Measurements from ENCODE around the gene THSD4.

The THSD4 gene

GRCh38 chr15:71612397-71612722, 497.1 kb downstream of the THSD4 start:
- DNase-seq (ENCODE audit: low read depth in 2 of 2) = no peak

DNA sequence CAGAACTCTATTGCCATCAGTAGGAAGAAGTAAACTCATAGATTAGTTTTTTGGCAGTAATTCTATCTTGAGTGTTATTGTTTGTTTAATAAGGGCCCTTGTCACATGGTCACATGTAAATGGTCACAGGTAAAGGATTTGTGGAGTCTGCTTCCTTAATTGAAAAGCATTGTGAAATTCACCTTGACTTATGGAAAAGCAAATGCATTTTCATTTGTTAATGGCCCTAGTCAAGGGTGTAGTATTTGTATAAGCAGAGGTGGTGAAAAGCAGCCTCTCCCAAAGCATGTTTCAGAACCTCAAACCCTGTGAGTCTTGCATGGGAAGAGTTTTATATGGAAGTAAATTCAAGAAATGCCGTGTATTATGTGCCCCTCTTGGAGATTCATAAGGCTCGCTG, 497.6 kb downstream of the THSD4 start:
- DNase-seq (ENCODE audit: low read depth in 2 of 2) = no peak

GRCh38 chr15:71623111-71623510, 507.8 kb downstream of the THSD4 start:
- no peak for DNase-seq (ENCODE audit: low read depth in 2 of 2)

DNA sequence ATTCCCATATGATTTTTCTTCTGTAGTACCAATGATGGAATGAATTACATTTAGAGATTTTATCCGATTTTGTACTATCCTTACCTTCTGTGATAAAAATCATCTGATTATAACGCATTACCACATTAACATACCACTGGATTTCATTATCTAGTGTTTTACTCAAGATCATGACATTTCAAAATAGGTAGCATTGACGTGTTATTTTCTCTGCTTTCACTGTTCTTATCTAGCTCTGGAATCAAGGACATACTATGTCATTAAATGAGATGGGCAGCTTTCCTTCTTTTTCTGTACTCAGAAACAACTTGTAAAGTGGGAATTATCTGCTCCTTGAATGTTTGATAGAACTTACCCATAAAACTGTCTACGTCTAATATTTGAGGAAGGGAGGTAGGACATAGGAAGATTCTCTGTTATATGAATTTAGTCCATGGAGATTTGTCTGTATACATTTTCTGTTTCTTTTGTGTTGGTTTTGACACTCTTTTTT, 511.4 kb downstream of the THSD4 start:
- no peak for DNase-seq (ENCODE audit: low read depth in 2 of 2)

- no peak for DNase-seq (ENCODE audit: low read depth in 2 of 2)
Measured at GRCh38 chr15:71627188-71627587, 511.9 kb downstream of the THSD4 start.

GRCh38 chr15:71627604-71628003, 512.3 kb downstream of the THSD4 start:
- DNase-seq (ENCODE audit: low read depth in 2 of 2) = no peak

DNA sequence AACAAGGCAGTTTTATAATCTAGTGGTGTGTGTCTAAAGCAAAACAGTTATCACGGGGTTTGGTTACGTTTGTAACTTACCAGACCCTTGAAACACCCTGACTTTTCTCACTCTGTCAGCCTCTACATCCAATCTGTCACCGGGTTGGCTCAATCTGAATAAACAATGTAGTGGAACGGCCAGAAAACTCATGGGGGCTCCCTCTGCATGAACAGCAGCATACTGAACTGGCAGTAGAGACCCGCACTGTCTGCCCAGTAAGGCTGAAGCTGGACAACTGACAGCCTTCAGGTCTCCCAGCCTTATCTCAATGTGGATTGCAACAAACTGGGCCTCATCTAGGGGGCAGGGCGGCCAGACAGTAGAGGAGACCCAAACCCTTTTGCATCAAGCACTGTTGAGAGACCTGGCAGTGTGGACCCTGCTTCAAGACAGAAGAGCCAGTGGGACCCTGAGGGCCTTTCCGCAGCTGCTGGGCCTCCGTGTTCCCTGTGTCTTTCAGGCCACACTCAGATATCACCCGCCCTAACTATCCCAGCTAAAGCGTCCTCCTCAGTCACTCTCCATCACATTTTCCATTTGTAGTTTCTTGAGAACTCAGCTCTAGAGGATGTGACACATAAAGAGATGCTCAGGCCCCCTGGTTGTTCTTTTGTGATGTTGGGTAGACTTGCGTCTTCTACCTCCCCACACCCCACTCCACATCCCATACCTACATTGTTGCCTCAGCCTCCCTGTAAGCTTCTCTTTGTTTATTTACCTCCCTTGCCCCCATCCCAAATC, 513.9 kb downstream of the THSD4 start:
- DNase-seq (ENCODE audit: low read depth in 2 of 2) = no peak

DNA sequence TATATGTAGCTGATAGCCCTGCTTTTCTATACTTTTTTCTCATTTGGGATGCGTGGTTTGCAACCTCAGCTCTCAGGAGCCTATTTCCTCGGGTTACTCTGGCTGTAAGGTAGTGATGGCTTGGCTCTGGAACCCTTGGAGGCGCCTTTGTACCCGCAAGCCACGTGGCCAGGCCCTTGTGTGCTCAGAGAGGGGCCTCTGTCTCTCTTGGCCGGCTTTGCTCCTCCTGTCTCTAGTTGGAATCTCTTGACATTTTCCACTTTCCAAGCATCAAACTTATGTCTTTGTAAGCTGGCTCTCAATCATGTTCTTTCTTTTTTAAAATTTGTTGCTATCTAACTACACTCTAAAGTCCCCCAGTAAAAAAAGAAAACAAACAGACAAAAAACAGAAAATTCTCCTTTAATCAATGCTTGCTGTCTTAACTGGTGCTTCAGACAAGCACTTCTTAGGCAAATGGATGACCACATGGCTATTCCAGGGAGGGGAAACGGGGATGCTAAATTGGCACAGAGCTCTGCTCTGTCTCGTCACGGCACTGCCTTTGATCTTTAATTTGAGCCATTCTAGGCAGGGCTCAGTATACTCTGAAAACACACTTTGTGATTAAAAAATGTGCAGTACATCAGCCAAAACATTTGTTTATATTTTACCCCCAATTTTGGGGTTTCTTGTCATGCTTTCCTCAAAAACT, 514.7 kb downstream of the THSD4 start:
- no peak for DNase-seq (ENCODE audit: low read depth in 2 of 2)

- no peak for DNase-seq (ENCODE audit: low read depth in 2 of 2)
Measured at GRCh38 chr15:71630475-71630809, 515.2 kb downstream of the THSD4 start.

- DNase-seq (ENCODE audit: low read depth in 2 of 2) = no peak
Measured at GRCh38 chr15:71632576-71633195, 517.4 kb downstream of the THSD4 start.

DNA sequence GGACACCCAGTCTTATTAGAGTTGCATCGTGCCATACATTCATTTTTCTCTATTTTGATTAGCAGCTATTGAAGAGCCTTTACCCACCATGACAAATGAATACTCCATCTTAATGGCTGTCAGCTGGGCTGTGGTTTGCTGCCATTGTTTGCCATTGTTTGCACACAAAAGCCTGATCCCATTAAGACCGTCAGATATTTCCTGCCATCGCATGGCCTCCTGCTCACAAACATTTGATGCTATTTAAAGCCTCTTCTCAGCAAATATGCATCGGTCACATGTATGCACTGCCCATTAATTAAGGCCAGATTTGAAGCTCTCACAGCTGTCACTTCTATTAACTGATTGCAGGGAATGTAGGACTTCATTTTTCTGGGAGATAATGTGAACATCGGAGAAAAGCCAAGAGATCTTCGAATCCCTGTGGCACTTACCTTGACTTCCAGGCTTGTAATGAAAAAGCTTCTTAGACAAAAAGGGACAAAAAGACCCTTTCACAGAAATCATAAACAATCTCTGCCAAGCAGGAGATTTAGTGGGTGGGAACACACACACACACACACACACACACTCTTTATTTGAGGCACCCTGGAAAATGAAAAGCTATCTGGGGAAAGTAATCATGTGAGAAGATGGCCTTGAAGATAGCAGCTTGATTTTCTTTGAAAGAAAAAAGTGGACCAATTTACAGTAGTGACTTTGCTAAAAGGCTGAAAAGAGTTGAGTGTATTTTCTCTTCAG, 519.7 kb downstream of the THSD4 start:
- no peak for DNase-seq (ENCODE audit: low read depth in 2 of 2)

GRCh38 chr15:71635735-71636134, 520.5 kb downstream of the THSD4 start:
- DNase-seq (ENCODE audit: low read depth in 2 of 2) = no peak

DNA sequence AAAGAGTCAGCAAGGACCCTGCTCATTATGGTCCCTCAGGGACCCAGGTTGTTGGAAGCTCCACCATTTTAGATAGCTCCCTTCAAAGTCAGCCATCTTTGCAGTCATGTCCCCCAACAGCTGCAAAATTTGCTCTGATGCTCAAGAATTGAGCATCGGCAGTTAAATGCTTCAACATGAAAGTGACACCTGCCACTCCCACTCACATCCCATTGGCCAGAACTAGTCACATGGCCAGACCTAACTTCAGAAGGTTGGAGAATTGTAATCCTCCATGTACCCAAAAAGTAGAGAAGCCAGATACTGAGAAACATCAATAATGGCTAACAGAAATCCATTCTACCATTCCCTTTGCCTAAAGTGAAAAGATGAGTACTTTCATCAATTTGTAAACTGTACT, 523.6 kb downstream of the THSD4 start:
- no peak for DNase-seq (ENCODE audit: low read depth in 2 of 2)

GRCh38 chr15:71639471-71639870, 524.2 kb downstream of the THSD4 start:
- DNase-seq (ENCODE audit: low read depth in 2 of 2) = no peak

- DNase-seq (ENCODE audit: low read depth in 2 of 2) = no peak
Measured at GRCh38 chr15:71643918-71644317, 528.6 kb downstream of the THSD4 start.

DNA sequence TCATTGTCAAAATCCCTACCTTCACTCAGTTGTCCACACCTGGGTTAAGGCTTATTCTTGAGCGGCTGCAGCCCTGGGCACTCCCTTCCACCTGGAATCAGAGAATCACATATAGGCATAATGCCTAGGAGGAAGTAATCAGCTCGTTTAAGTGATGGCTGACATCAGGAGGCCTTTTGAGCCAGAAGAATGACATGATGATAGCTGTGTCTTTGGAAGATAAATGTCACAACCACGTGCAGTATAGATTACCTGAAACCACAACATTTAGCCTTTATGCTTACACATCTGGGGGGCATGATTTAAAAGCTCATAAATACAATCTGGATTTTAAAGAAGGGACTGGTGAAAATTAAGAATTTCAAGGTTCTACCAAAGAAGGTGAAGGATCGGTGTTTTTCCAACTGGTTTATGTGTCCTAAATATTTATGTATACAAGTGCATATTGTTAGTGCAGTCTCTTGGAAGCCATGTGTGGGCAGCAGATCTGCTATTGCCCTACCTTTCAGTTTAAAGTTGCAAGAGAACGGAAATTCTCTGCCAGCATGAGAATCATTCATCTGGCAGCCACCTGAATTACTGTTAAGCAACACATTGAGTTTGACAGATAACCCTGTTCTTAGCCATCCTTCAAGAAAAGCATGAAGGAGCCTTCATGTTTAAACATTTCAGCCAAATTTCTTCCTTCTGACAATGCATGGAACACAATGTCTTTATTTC, 531.7 kb downstream of the THSD4 start:
- no peak for DNase-seq (ENCODE audit: low read depth in 2 of 2)

DNA sequence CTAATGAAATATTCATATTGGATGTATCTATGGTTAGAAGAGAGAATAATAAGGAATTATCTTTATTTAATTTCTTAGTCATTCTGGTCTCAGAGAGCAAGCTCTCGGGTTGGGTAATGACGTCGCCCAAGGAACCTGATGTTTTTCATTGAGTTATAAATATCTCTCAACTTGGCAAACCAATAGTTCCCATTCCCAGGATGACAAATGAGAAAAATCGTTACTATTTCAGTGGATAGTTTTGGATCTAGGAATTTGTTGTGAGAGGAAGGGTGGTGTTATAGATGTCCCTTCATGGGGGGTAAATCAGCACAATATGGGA, 532.2 kb downstream of the THSD4 start:
- DNase-seq (ENCODE audit: low read depth in 2 of 2) = no peak

- DNase-seq (ENCODE audit: low read depth in 2 of 2) = no peak
Measured at GRCh38 chr15:71648095-71648494, 532.8 kb downstream of the THSD4 start.

GRCh38 chr15:71649894-71650293, 534.6 kb downstream of the THSD4 start:
- DNase-seq (ENCODE audit: low read depth in 2 of 2) = no peak

DNA sequence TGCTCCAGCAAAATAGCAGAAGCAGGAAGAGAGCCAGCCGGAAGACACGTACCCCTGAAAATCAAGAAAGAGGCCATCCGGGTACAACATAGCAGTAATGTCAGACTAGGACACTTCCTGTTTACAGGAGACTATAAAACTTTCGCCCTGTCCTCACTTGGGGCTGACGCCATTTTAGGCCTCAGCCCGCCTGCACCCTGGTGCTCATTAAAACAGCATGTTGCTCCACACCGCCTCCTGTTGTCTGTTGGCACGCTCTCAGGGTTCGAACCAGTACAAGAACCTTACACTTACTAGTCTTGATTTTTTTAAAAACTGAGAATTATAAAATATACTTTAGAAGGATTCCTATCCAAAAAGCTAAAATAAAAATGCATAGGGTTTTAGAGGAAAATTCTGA, 535.3 kb downstream of the THSD4 start:
- DNase-seq (ENCODE audit: low read depth in 2 of 2) = no peak

- DNase-seq (ENCODE audit: low read depth in 2 of 2) = no peak
Measured at GRCh38 chr15:71651750-71652186, 536.5 kb downstream of the THSD4 start.
